Mesothelial cell of epicardium (in vitro differentiated cells): ENCODE data around the gene PGA4. TPM values are rescaled to one million over a fixed set of nuclear protein-coding genes. Genes with fewer than 3 reads are reported as not detected.
"Not testable (repeated sequence)": the region's sequence is repeated elsewhere in the genome, so short reads cannot be mapped to it uniquely, and the experiment has no call there.

ENCODE experiments used
- DNase-seq, 2 experiments: peaks; one replicate each; pipeline ENCODE4 v3.0.0; 2021; ENCODE audit warnings: low spot score in 2 of 2; ENCODE audit not compliant: unreplicated experiment in 2 of 2
- H3K27ac Mint-ChIP-seq: 2 replicates; pipeline ENCODE4 v1.8.0; 2021; ENCODE audit warnings: mixed read lengths
- H3K27me3 Mint-ChIP-seq: 2 replicates; pipeline ENCODE4 v1.8.0; 2021; ENCODE audit warnings: low read depth, mixed read lengths
- H3K36me3 Mint-ChIP-seq: 2 replicates; pipeline ENCODE4 v1.8.0; 2021; ENCODE audit warnings: mixed read lengths
- H3K4me1 Mint-ChIP-seq: 2 replicates; pipeline ENCODE4 v1.8.0; 2021; ENCODE audit warnings: mixed read lengths
- H3K4me3 Mint-ChIP-seq: 2 replicates; pipeline ENCODE4 v1.8.0; 2021; ENCODE audit warnings: mild to moderate bottlenecking, moderate library complexity, mixed read lengths
- H3K9me3 Mint-ChIP-seq: 2 replicates; pipeline ENCODE4 v1.8.0; 2021; ENCODE audit warnings: mixed read lengths
- total RNA-seq: library from RNA; stranded (reverse); gene quantifications from 3 replicates; pipeline ENCODE4 v1.2.1, GENCODE V29; 2021

Gene PGA4
- total RNA-seq, 1 donor from 2014 or later = not detected

GRCh38 chr11:61213711-61214324 is 8.3 kb upstream of the PGA4 start:
- not testable (repeated sequence) for H3K4me1 Mint-ChIP-seq, DNase-seq, H3K36me3 Mint-ChIP-seq, H3K9me3 Mint-ChIP-seq, H3K4me3 Mint-ChIP-seq, H3K27ac Mint-ChIP-seq, H3K27me3 Mint-ChIP-seq

- H3K36me3 Mint-ChIP-seq, H3K4me1 Mint-ChIP-seq, H3K4me3 Mint-ChIP-seq, H3K9me3 Mint-ChIP-seq, DNase-seq, H3K27me3 Mint-ChIP-seq, H3K27ac Mint-ChIP-seq: not testable (repeated sequence)
Observed at GRCh38 chr11:61218306-61218705, 3.8 kb upstream of the PGA4 start.

GRCh38 chr11:61219016-61219415 is 3.1 kb upstream of the PGA4 start:
- not testable (repeated sequence) for DNase-seq, H3K27ac Mint-ChIP-seq, H3K4me1 Mint-ChIP-seq, H3K36me3 Mint-ChIP-seq, H3K9me3 Mint-ChIP-seq, H3K4me3 Mint-ChIP-seq, H3K27me3 Mint-ChIP-seq

- H3K4me3 Mint-ChIP-seq, H3K4me1 Mint-ChIP-seq, H3K27ac Mint-ChIP-seq, H3K27me3 Mint-ChIP-seq, H3K9me3 Mint-ChIP-seq, DNase-seq, H3K36me3 Mint-ChIP-seq: not testable (repeated sequence)
Observed at GRCh38 chr11:61222692-61223091, 545 bp downstream of the PGA4 start.

GRCh38 chr11:61226457-61227137 is 4.5 kb downstream of the PGA4 start:
- not testable (repeated sequence) for H3K9me3 Mint-ChIP-seq, H3K36me3 Mint-ChIP-seq, DNase-seq, H3K27ac Mint-ChIP-seq, H3K4me3 Mint-ChIP-seq, H3K27me3 Mint-ChIP-seq, H3K4me1 Mint-ChIP-seq

- not testable (repeated sequence) for DNase-seq, H3K4me3 Mint-ChIP-seq, H3K9me3 Mint-ChIP-seq, H3K4me1 Mint-ChIP-seq, H3K27ac Mint-ChIP-seq, H3K36me3 Mint-ChIP-seq, H3K27me3 Mint-ChIP-seq
Observed at GRCh38 chr11:61229458-61229857, 7.3 kb downstream of the PGA4 start.

- H3K4me1 Mint-ChIP-seq, H3K27me3 Mint-ChIP-seq, H3K9me3 Mint-ChIP-seq, H3K4me3 Mint-ChIP-seq, H3K36me3 Mint-ChIP-seq, H3K27ac Mint-ChIP-seq, DNase-seq: not testable (repeated sequence)
Observed at GRCh38 chr11:61231033-61231432, 8.9 kb downstream of the PGA4 start.

- not testable (repeated sequence) for H3K4me1 Mint-ChIP-seq, H3K36me3 Mint-ChIP-seq, H3K27me3 Mint-ChIP-seq, H3K4me3 Mint-ChIP-seq, DNase-seq, H3K27ac Mint-ChIP-seq, H3K9me3 Mint-ChIP-seq
Observed at GRCh38 chr11:61231585-61231984, 9.4 kb downstream of the PGA4 start.

- not testable (repeated sequence) for H3K4me3 Mint-ChIP-seq, H3K9me3 Mint-ChIP-seq, H3K27me3 Mint-ChIP-seq, H3K4me1 Mint-ChIP-seq, H3K36me3 Mint-ChIP-seq, H3K27ac Mint-ChIP-seq, DNase-seq
Observed at GRCh38 chr11:61232548-61233145, 10.5 kb downstream of the PGA4 start.

GRCh38 chr11:61237130-61237529 is 15.0 kb downstream of the PGA4 start:
- H3K36me3 Mint-ChIP-seq, H3K4me3 Mint-ChIP-seq, H3K27ac Mint-ChIP-seq, DNase-seq, H3K4me1 Mint-ChIP-seq, H3K27me3 Mint-ChIP-seq, H3K9me3 Mint-ChIP-seq: not testable (repeated sequence)

GRCh38 chr11:61240288-61240687 is 18.1 kb downstream of the PGA4 start:
- H3K36me3 Mint-ChIP-seq, H3K4me3 Mint-ChIP-seq, H3K4me1 Mint-ChIP-seq, H3K27ac Mint-ChIP-seq, H3K9me3 Mint-ChIP-seq, H3K27me3 Mint-ChIP-seq, DNase-seq: not testable (repeated sequence)

- H3K27ac Mint-ChIP-seq, H3K27me3 Mint-ChIP-seq, H3K4me3 Mint-ChIP-seq, H3K4me1 Mint-ChIP-seq, H3K36me3 Mint-ChIP-seq, H3K9me3 Mint-ChIP-seq, DNase-seq: not testable (repeated sequence)
Observed at GRCh38 chr11:61240875-61241274, 18.7 kb downstream of the PGA4 start, which contains the start of gene PGA5. Gene PGA5, plus strand, starts transcription at chr11:61241175. Its CDS starts 52 bp downstream, at chr11:61241227.

GRCh38 chr11:61241526-61241925 is 19.4 kb downstream of the PGA4 start:
- H3K36me3 Mint-ChIP-seq, H3K4me1 Mint-ChIP-seq, DNase-seq, H3K27ac Mint-ChIP-seq, H3K9me3 Mint-ChIP-seq, H3K27me3 Mint-ChIP-seq, H3K4me3 Mint-ChIP-seq: not testable (repeated sequence)

GRCh38 chr11:61245284-61245964 is 23.3 kb downstream of the PGA4 start:
- not testable (repeated sequence) for H3K9me3 Mint-ChIP-seq, DNase-seq, H3K4me1 Mint-ChIP-seq, H3K4me3 Mint-ChIP-seq, H3K27me3 Mint-ChIP-seq, H3K36me3 Mint-ChIP-seq, H3K27ac Mint-ChIP-seq
